Measurements from ENCODE around the gene UNC13C.
"Not testable (repeated sequence)": the region's sequence is repeated elsewhere in the genome, so short reads cannot be mapped to it uniquely, and the experiment has no call there.

UNC13C gene

GRCh38 chr15:53978253-53978906, at the start of gene UNC13C:
Gene UNC13C (plus strand): TSS chr15:53978441. CDS start chr15:54012904, 34,463 bp downstream.
- no peak for DNase-seq

GRCh38 chr15:53936137-53936536, 42.1 kb upstream of the UNC13C start:
- no peak for DNase-seq

GRCh38 chr15:53937632-53938031, 40.6 kb upstream of the UNC13C start:
- not testable (repeated sequence) for DNase-seq

GRCh38 chr15:53950572-53950971, 27.7 kb upstream of the UNC13C start:
- no peak for DNase-seq

GRCh38 chr15:53955396-53955795, 22.8 kb upstream of the UNC13C start:
- no peak for DNase-seq

GRCh38 chr15:53962646-53963561, 15.3 kb upstream of the UNC13C start:
- DNase-seq, result no peak

- DNase-seq, result no peak
Measured at GRCh38 chr15:53963801-53964200, 14.4 kb upstream of the UNC13C start.

- DNase-seq, result no peak
Measured at GRCh38 chr15:53974121-53974520, 4.1 kb upstream of the UNC13C start.

GRCh38 chr15:53974813-53975212, 3.4 kb upstream of the UNC13C start:
- DNase-seq, result no peak

GRCh38 chr15:53976844-53977392, 1.3 kb upstream of the UNC13C start:
- no peak for DNase-seq

GRCh38 chr15:53979051-53979788, 979 bp downstream of the UNC13C start:
- DNase-seq, result no peak

- no peak for DNase-seq
Measured at GRCh38 chr15:53980021-53980420, 1.8 kb downstream of the UNC13C start.

- DNase-seq, result no peak
Measured at GRCh38 chr15:53982071-53982680, 3.9 kb downstream of the UNC13C start.

- no peak for DNase-seq
Measured at GRCh38 chr15:53982876-53983275, 4.6 kb downstream of the UNC13C start.

GRCh38 chr15:53984221-53984620, 6.0 kb downstream of the UNC13C start:
- no peak for DNase-seq

GRCh38 chr15:53985562-53985961, 7.3 kb downstream of the UNC13C start:
- DNase-seq, result no peak

- no peak for DNase-seq
Measured at GRCh38 chr15:53987480-53987879, 9.2 kb downstream of the UNC13C start.

GRCh38 chr15:54007256-54007655, 29.0 kb downstream of the UNC13C start:
- no peak for DNase-seq

GRCh38 chr15:54011656-54012055, 33.4 kb downstream of the UNC13C start:
- DNase-seq, result no peak

GRCh38 chr15:54014067-54014655, 35.9 kb downstream of the UNC13C start:
- DNase-seq, result no peak

- no peak for DNase-seq
Measured at GRCh38 chr15:54017251-54017650, 39.0 kb downstream of the UNC13C start.

GRCh38 chr15:54017959-54018358, 39.7 kb downstream of the UNC13C start:
- no peak for DNase-seq
